HG02938 (cell line): ENCODE data around the gene CD46.

ENCODE experiments used
- ATAC-seq: cut with Tn5 transposase; IDR thresholded peaks from one replicate; pipeline ENCODE4 v1.9.1; 2021; ENCODE audit warnings: mild to moderate bottlenecking, moderate library complexity; ENCODE audit not compliant: unreplicated experiment

The CD46 gene

GRCh38 chr1:207844371-207844770, 92.5 kb downstream of the CD46 start:
- no peak for ATAC-seq
